Measurements from ENCODE around the gene FANCF.
"Not testable (repeated sequence)": the region's sequence is repeated elsewhere in the genome, so short reads cannot be mapped to it uniquely, and the experiment has no call there.

FANCF gene, protein sequence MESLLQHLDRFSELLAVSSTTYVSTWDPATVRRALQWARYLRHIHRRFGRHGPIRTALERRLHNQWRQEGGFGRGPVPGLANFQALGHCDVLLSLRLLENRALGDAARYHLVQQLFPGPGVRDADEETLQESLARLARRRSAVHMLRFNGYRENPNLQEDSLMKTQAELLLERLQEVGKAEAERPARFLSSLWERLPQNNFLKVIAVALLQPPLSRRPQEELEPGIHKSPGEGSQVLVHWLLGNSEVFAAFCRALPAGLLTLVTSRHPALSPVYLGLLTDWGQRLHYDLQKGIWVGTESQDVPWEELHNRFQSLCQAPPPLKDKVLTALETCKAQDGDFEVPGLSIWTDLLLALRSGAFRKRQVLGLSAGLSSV

GRCh38 chr11:22625448-22626287 is at the start of gene FANCF:
TSS of gene FANCF (minus strand) at chr11:22625823. CDS start at chr11:22625810, 13 bp downstream.
- DNase-seq, result peak; percentile 98

GRCh38 chr11:22674470-22675439 is 49.1 kb upstream of the FANCF start:
- no peak for DNase-seq

DNA sequence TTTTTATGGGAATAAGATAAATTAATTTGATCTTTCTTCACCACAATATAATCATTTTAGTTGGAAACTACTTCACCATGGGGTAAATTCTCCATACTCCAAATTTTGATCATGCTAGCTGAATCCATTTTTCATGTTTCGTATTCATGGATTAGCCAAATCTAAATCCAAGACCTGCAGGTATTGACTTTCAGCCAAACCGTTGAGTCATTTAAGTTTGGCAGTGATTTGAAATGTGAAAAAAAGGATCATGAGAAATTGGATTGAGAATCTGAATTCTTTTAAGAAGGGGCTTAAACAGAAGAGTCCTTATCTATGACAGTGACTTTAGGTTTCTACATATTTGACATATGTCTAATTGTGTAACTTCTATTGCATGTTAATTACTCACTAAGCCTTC is 46.1 kb upstream of the FANCF start:
- DNase-seq, result no peak

DNA sequence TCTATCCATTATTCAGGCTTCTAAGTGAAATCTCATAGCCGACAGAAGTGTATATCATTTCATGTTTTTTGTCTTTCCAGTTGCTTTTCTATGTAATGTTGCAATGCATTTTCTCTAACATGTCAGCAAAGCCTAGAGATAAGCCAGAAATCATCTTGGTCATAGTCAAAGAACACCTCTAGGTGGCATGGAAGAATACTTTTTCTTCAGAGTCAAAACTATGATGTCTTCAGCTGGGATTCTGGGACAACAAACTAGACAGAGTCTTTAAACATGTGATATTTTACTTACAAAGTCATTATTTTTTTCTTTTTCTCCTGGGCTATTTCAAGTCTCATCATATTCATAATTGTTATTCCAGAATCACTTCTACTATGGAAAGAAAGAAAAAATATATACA is 45.2 kb upstream of the FANCF start:
- peak; percentile 64 for DNase-seq

DNA sequence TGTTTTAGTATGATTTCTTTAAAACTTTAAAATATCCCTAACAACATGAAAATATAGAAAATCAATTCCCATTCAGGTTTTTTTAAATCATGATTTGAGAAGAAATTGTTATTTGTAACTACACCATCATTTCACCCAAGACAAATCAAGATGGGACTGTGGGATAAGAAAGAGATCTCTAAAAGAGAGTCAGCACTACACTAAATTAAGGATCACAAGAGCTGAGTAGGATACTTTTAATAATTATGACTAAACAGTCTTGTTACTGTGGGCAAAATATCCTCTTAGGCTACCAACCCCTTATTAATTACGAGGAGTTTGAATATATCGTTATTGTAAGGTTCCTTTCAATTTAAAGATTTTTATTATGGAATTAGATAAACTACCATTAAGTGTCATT is 43.7 kb upstream of the FANCF start:
- no peak for DNase-seq

DNA sequence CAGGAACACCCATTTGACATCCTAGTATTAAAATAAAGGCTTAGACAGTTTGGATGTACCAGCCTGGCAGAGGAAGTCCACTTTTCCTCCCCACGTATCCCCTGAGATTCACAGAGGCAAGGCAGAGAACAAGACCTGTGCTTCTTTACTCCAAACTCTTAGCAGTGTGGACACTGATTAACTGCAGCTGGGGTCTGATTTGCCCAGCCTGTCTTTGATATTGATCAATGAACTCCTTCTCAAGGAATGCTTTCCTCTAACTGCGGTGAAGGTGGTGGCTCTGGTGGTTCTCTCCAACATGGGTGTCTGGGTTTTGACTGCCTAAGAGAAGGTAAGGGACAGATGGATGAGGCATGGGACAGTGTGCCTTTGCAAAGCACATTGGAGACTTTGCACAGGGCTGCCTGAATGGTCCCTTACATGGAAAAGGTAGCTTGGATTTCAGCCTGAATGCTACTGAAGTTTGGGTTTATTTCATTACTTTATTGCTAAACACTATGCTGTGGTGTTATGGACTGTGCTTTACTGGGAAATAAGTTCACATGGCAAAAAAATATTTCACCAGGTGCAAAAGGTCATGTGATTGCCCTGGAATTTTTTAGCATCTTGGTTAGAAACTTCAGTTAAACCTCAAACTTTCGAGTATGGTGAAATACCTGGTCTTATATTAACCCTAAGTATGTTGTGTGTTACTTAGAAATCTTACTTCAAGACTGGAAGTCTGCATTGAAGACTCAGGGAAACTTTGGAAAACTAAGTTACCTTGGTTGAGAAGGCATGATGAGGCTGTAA is 42.6 kb upstream of the FANCF start:
- DNase-seq, result no peak

DNA sequence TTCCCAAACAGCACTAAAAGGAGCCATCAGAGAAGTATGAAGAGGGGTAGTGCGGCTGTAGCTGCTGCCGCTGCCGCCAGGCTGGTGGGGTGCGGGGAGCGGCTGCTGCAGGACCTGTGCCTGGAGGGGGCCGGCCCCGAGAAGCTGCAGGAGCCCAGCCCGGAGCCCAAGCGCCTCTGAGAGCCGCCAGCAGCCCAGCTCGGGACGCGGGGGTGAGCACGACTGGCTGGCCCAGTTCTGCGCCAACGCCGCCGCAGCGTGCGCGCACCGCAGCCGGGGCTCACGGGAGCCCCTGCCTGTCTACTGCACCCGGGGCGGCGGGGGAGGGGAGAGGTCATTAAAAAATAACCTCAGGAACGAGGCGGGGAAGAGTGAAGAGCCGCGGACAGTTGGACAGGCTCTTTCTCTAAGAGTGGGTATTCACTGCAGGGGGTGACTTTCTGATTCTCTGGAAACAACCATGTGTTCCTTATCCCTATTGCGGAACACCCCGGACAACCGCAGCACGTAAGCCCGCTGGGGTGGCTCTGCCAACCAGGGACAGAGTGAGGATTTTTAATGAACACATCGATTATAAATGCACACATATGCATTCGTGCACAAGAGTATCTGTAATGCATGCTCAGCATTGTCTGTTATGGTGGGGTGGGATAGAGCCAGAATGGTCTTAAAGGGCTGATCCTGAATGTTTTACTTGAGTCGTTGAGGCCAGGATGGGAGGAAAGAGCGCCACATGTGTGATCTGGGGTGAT is 41.2 kb upstream of the FANCF start:
- peak; percentile 10 for DNase-seq

DNA sequence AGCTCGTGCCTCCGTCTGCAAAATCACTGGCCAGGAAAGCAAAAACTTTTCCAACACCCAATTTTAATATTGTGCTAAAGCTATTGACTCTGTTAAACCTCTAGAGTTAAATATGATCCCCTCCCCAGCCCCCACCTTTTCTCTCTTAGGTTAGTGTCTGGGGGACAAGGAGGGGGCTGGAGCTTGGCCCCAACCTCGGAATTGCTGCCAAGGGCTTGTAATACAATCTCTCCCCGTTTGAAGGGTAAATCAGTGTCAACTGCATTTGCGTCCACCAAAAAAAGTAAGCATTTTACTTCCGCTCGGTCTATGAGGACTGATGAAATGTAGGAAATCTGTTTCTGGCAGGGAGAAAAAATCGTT is 40.7 kb upstream of the FANCF start, which contains the start of gene GAS2:
Gene GAS2, plus strand, starts transcription at position 287 of the 363 bp plus-strand sequence. CDS start 8,259 bp downstream, outside the sequence.
- no peak for DNase-seq

DNA sequence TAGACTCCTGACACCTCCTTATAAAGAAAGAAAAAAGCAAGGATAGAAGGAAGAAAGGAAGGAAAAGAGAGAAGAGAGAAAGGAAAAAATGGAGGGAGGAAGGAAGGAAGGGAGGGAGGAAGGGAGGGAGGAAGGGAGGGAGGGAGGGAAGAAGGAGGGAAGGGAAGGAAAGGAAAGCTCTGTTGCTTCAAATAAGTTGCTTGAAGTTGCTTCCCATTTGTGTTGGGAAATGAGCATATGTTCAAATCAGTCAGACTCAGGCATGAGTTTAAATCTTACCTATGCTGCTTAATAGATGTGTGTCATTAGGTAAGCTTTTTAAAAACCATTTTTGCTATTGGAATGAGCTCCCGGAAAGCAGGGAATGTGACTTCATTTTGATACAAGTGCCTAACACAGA is 34.2 kb upstream of the FANCF start:
- DNase-seq, result no peak

DNA sequence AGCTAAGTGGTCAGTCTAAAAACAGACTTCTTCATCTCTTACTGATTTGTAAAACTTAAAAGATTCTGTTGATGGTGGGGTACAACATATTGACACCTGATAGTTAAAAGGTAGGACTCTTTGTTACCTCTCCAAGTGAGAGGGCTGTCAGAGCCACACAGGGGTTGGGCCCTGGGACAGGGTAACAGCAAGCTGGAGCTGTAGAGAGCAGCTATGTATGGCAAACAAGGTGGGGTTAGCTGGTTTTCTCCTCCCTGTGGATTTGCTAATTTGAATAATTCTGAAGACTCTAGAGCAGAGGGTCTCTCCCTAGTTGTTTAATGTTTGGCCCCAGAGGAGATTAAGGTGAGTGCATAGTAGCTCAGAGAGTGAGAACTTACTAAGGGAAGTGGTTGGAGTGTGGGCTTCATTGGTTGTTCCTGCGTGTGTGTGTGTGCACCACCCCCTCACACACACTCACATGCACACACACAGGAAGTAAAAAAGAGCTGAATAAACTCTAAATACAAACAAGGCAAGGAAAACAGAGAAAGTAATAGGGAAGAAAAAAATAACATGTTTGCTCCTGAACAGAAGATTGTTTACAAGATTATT is 31.6 kb upstream of the FANCF start:
- DNase-seq, result no peak

- peak; percentile 27 for DNase-seq
Measured at GRCh38 chr11:22656130-22656529, 30.5 kb upstream of the FANCF start.

DNA sequence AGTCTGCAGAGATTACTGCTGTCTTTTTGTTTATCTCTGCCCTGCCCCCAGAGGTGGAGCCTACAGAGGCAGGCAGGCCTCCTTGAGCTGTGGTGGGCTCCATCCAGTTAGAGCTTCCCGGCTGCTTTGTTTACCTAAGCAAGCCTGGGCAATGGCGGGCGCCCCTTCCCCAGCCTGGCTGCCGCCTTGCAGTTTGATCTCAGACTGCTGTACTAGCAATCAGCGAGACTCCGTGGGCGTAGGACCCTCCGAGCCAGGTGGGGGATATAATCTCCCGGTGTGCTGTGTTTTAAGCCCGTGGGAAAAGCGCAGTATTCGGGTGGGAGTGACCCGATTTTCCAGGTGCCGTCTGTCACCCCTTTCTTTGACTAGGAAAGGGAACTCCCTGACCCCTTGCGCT is 26.7 kb upstream of the FANCF start:
- not testable (repeated sequence) for DNase-seq

DNA sequence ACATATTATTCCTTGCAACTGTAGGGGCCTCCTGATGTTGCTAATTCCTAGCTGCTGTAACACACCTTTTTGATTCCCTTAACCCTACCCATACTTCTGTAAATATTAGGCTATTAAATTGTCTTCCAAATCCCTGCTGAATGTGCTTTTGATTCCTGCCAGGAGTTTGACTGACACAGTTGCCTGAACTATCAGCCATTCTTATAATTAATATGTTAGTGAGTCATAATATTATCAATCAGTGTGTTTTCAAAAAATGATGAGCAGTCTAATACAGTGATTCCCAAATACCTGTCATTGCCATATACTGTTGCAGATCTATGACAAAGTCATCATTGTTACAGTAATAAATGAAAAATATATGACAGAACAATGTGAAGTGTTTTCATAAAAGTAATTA is 15.9 kb upstream of the FANCF start:
- no peak for DNase-seq

DNA sequence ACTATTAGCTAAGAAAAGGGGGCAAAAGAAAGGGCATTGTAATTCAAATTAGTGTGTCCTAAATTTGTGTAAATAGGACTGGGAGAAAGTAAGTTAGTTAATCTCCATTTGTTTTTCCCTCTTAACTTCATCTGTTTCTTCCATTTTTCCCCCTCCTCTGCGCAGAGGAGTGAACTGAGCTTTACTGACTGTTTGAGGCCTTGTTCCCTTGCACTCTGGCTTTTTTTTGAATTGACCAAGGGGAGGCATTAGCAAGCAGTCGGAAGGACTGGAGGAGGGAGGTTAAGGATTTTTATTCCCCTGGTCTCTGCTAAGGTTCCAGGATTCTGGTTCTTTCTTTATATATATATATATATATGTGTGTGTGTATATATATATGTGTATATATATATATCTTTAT is 15.2 kb upstream of the FANCF start:
- no peak for DNase-seq

DNA sequence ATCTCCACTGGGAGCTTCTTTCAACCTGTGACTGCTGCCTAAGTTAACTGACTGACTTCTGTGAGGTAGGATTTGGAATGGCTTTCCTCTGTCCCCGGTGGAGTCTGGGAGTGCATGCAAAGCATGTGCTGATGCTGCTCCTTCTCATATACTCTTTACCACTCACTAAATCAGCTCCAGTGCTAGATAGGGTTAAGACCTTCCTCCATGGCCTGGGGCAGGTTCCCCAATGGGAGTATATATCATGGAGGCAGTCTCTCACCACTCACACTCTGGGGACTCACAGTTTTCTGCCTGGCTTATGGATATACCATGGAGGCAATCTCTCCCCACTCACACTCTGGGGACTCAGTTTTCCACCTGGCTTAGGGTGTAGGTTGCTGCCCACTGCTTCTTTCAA is 10.1 kb upstream of the FANCF start:
- no peak for DNase-seq

DNA sequence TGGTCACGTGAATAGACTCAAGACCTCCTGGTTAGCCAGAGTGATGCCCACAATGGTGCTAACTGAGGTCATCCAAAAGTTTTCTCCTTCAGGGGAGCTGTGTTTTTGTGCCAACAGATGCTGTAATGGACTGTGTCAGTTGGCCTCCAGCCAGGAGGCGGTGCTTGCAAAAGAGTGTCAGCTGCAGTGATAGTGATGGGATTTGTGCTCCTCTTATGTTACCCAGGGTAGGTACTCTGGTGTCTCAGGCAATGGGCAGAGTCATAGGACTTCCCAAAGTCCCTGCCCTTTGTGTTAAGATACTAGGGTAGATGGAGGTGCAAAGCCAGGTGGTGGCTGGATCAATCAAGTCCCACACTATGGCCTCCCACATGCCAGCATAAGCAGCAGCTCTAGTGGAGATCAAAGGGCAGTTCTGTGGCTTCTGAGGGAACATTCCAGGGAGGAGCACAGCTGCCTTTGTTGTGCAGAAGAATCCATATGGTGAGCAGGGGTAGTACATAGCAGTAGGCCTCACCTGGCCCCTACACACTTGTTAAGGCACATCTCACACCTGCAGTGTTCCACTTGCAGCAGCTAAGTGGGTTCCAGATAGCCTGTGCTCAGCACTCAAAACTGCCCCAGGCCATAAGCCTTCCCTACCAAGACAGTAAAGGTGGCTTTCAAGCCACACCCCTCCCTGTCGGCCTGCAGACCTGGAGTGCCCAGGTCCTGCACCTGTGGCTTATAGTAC is 9.4 kb upstream of the FANCF start:
- peak; percentile 20 for DNase-seq

DNA sequence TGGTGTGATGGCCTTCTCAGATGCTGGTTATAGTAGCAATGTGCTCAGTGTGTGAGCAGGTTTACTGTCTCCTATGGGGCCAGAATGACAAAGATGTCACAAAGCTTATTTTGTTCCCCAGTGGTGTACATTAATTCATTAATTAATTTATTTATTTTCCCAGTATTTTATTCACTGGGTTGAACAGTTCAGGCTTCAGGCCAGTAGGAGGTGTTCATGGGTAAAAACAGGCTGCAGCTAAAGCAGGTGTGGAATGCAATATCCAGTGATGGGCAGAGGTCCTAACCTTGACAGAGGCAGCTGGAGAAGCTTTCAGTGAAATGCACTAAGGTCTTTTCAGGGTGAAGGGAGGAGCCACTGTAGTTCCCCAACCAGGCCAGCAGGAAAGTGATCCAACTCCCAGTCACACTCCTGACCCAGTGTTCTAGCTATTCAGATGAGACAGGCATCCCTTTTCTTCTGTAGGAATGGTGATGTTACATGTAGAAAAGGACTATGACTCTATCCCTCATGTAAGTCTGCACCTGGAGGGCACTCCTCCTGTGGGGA is 7.8 kb upstream of the FANCF start:
- DNase-seq, result no peak

- DNase-seq, result no peak
Measured at GRCh38 chr11:22627421-22627820, 1.8 kb upstream of the FANCF start.

- DNase-seq, result peak; percentile 12
Measured at GRCh38 chr11:22626573-22627239, 1.1 kb upstream of the FANCF start.

Data from hematopoietic multipotent progenitor cell treated with erythropoietin and hydrocortisone succinate and interleukin-3 and kit ligand, for 6 days (in vitro differentiated cells).